Measurements from ENCODE around the gene KRTAP2-1.

- TF ChIP-seq EZH2 (IDR thresholded peaks at IDR 0.05) (no peak), POLR2AphosphoS5 (IDR thresholded peaks at IDR 0.05; ENCODE audit: borderline replicate concordance, low read depth, low read length) (no peak)
Measured at GRCh38 chr17:41054025-41054424, 6.9 kb upstream of the KRTAP2-1 start.
